Measurements from ENCODE around the gene KCNE3. TPM values are rescaled to one million over a fixed set of nuclear protein-coding genes. Genes with fewer than 3 reads are reported as not detected.

Gene KCNE3
- total and polyA plus RNA-seq, 2 of the 13 experiments (the other 11 are each of a cell fraction or from before 2014, with no cell fraction given): 0.33 to 2.2 TPM

- TF ChIP-seq ZNF468 (CRISPR knock-in tag; IDR thresholded peaks at IDR 0.05) (no peak), ERF (CRISPR knock-in tag; IDR thresholded peaks at IDR 0.05) (no peak; the same call in 1 of the 2 replicates), CENPX (CRISPR knock-in tag; IDR thresholded peaks at IDR 0.05) (no peak), ZIK1 (CRISPR knock-in tag; IDR thresholded peaks at IDR 0.05; ENCODE audit: borderline replicate concordance, low read depth) (peak; percentile 90; the same call in 1 of the 2 replicates), ZNF230 (CRISPR knock-in tag; IDR thresholded peaks at IDR 0.05) (peak; percentile 62), SMARCC2 (IDR thresholded peaks at IDR 0.05) (no peak), ZFP82 (CRISPR knock-in tag; IDR thresholded peaks at IDR 0.05; ENCODE audit: borderline replicate concordance) (peak; percentile 26; the same call in 1 of the 2 replicates), MLXIP (CRISPR knock-in tag; IDR thresholded peaks at IDR 0.05; ENCODE audit: borderline replicate concordance) (no peak), FOXK2 (IDR thresholded peaks at IDR 0.05) (no peak), SMC3 (IDR thresholded peaks at IDR 0.05; ENCODE audit: low read length) (no peak), POLR2G (IDR thresholded peaks at IDR 0.05; ENCODE audit: low read depth, low read length) (peak; percentile 88), REPIN1 (CRISPR knock-in tag; IDR thresholded peaks at IDR 0.05; ENCODE audit: borderline replicate concordance, low read depth) (peak; percentile 80), ATF2 (CRISPR knock-in tag; IDR thresholded peaks at IDR 0.05) (peak; percentile 52; the same call in 1 of the 2 replicates), BRD4 (CRISPR knock-in tag; IDR thresholded peaks at IDR 0.05) (0 out of 2 replicates have a peak, but pooled peaks have one; percentile 61), ZNF580 (CRISPR knock-in tag; IDR thresholded peaks at IDR 0.05; ENCODE audit: borderline replicate concordance, low read depth) (peak; percentile 37; the same call in 1 of the 2 replicates), ZNF749 (CRISPR knock-in tag; IDR thresholded peaks at IDR 0.05; ENCODE audit: borderline replicate concordance) (no peak), TEF (CRISPR knock-in tag; IDR thresholded peaks at IDR 0.05) (0 out of 2 replicates have a peak, but pooled peaks have one; percentile 39)
- TF ChIP-seq, protein P1, sequence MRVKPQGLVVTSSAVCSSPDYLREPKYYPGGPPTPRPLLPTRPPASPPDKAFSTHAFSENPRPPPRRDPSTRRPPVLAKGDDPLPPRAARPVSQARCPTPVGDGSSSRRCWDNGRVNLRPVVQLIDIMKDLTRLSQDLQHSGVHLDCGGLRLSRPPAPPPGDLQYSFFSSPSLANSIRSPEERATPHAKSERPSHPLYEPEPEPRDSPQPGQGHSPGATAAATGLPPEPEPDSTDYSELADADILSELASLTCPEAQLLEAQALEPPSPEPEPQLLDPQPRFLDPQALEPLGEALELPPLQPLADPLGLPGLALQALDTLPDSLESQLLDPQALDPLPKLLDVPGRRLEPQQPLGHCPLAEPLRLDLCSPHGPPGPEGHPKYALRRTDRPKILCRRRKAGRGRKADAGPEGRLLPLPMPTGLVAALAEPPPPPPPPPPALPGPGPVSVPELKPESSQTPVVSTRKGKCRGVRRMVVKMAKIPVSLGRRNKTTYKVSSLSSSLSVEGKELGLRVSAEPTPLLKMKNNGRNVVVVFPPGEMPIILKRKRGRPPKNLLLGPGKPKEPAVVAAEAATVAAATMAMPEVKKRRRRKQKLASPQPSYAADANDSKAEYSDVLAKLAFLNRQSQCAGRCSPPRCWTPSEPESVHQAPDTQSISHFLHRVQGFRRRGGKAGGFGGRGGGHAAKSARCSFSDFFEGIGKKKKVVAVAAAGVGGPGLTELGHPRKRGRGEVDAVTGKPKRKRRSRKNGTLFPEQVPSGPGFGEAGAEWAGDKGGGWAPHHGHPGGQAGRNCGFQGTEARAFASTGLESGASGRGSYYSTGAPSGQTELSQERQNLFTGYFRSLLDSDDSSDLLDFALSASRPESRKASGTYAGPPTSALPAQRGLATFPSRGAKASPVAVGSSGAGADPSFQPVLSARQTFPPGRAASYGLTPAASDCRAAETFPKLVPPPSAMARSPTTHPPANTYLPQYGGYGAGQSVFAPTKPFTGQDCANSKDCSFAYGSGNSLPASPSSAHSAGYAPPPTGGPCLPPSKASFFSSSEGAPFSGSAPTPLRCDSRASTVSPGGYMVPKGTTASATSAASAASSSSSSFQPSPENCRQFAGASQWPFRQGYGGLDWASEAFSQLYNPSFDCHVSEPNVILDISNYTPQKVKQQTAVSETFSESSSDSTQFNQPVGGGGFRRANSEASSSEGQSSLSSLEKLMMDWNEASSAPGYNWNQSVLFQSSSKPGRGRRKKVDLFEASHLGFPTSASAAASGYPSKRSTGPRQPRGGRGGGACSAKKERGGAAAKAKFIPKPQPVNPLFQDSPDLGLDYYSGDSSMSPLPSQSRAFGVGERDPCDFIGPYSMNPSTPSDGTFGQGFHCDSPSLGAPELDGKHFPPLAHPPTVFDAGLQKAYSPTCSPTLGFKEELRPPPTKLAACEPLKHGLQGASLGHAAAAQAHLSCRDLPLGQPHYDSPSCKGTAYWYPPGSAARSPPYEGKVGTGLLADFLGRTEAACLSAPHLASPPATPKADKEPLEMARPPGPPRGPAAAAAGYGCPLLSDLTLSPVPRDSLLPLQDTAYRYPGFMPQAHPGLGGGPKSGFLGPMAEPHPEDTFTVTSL (CRISPR knock-in tag; IDR thresholded peaks at IDR 0.05; ENCODE audit: borderline replicate concordance): no peak
Observed at GRCh38 chr11:74492974-74493790, 25.8 kb upstream of the KCNE3 start, which contains the start of gene LIPT2 (continued).

All from HepG2 (cell line).